WTC11 (cell line): ENCODE measurements around the gene NFIC. TPM values are rescaled to one million over a fixed set of nuclear protein-coding genes. Genes with fewer than 3 reads are reported as not detected.

Experiments
- ARID4B ChIP-seq: sonication (generic); formaldehyde crosslinking; IDR thresholded peaks from 2 replicates; pipeline ENCODE4 v1.8.0; 2023; ENCODE audit warnings: missing genetic modification reagents, mild to moderate bottlenecking, borderline replicate concordance
- ATF6 ChIP-seq: sonication (generic); formaldehyde crosslinking; IDR thresholded peaks from 2 replicates; pipeline ENCODE4 v1.8.1; 2023; ENCODE audit warnings: mild to moderate bottlenecking, missing genetic modification reagents
- CBFB ChIP-seq: sonication (generic); formaldehyde crosslinking; IDR thresholded peaks from 2 replicates; pipeline ENCODE4 v1.8.1; 2022; ENCODE audit warnings: mild to moderate bottlenecking, low read depth, missing genetic modification reagents
- E2F1 ChIP-seq: sonication (generic); formaldehyde crosslinking; IDR thresholded peaks from 2 replicates; pipeline ENCODE4 v1.8.0; 2022; ENCODE audit warnings: mild to moderate bottlenecking, missing genetic modification reagents
- E2F5 ChIP-seq: sonication (generic); formaldehyde crosslinking; IDR thresholded peaks from 2 replicates; pipeline ENCODE4 v1.8.1; 2022; ENCODE audit warnings: mild to moderate bottlenecking, moderate library complexity, missing genetic modification reagents
- EMX1 ChIP-seq: fragments of 250-450 bp; sonication (Bioruptor Pico); IDR thresholded peaks from 2 replicates; pipeline ENCODE4 v1.8.0; 2021; ENCODE audit warnings: mild to moderate bottlenecking
- ESRRA ChIP-seq: sonication (generic); formaldehyde crosslinking; IDR thresholded peaks from 2 replicates; pipeline ENCODE4 v1.8.1; 2022; ENCODE audit warnings: mild to moderate bottlenecking, missing genetic modification reagents, borderline replicate concordance
- ETV6 ChIP-seq: sonication (generic); formaldehyde crosslinking; IDR thresholded peaks from 2 replicates; pipeline ENCODE4 v1.8.1; 2022; ENCODE audit warnings: mild to moderate bottlenecking, missing genetic modification reagents
- FOXK1 ChIP-seq: sonication (generic); formaldehyde crosslinking; IDR thresholded peaks from 2 replicates; pipeline ENCODE4 v1.8.0; 2022; ENCODE audit warnings: mild to moderate bottlenecking, moderate library complexity, missing genetic modification reagents
- FOXP1 ChIP-seq: sonication (generic); formaldehyde crosslinking; IDR thresholded peaks from 2 replicates; pipeline ENCODE4 v1.8.0; 2022; ENCODE audit warnings: missing genetic modification reagents, mild to moderate bottlenecking, moderate library complexity, borderline replicate concordance
- GABPB1 ChIP-seq: sonication (generic); formaldehyde crosslinking; IDR thresholded peaks from 2 replicates; pipeline ENCODE4 v1.8.1; 2023; ENCODE audit warnings: mild to moderate bottlenecking, missing genetic modification reagents
- MYBL2 ChIP-seq: sonication (generic); formaldehyde crosslinking; IDR thresholded peaks from 2 replicates; pipeline ENCODE4 v1.8.1; 2023; ENCODE audit warnings: mild to moderate bottlenecking, moderate library complexity, missing genetic modification reagents
- PRRX2 ChIP-seq: fragments of 250-450 bp; sonication (Bioruptor Pico); IDR thresholded peaks from 2 replicates; pipeline ENCODE4 v1.8.0; 2021; ENCODE audit warnings: mild to moderate bottlenecking
- RELA ChIP-seq: sonication (generic); formaldehyde crosslinking; IDR thresholded peaks from 2 replicates; pipeline ENCODE4 v1.8.1; 2022; ENCODE audit warnings: missing genetic modification reagents, mild to moderate bottlenecking, borderline replicate concordance
- SMAD3 ChIP-seq: sonication (generic); formaldehyde crosslinking; IDR thresholded peaks from 2 replicates; pipeline ENCODE4 v1.8.0; 2022; ENCODE audit warnings: missing genetic modification reagents, mild to moderate bottlenecking, borderline replicate concordance
- TCF7 ChIP-seq: sonication (generic); formaldehyde crosslinking; IDR thresholded peaks from 2 replicates; pipeline ENCODE4 v1.8.0; 2022; ENCODE audit warnings: mild to moderate bottlenecking, low read depth, missing genetic modification reagents, moderate library complexity
- TEAD1 ChIP-seq: sonication (generic); formaldehyde crosslinking; IDR thresholded peaks from 2 replicates; pipeline ENCODE4 v1.8.0; 2022; ENCODE audit warnings: mild to moderate bottlenecking, missing genetic modification reagents
- TEAD4 ChIP-seq: sonication (generic); formaldehyde crosslinking; IDR thresholded peaks from 2 replicates; pipeline ENCODE4 v1.8.0; 2022; ENCODE audit warnings: mild to moderate bottlenecking, missing genetic modification reagents
- USF2 ChIP-seq: sonication (generic); formaldehyde crosslinking; IDR thresholded peaks from 2 replicates; pipeline ENCODE4 v1.8.1; 2023; ENCODE audit warnings: mild to moderate bottlenecking, missing genetic modification reagents, moderate library complexity
- ZNF121 ChIP-seq: sonication (generic); formaldehyde crosslinking; IDR thresholded peaks from 2 replicates; pipeline ENCODE4 v1.8.0; 2023; ENCODE audit warnings: missing genetic modification reagents
- ZNF138 ChIP-seq: sonication (generic); formaldehyde crosslinking; conservative IDR thresholded peaks from 2 replicates; pipeline ENCODE4 v1.8.1; 2022; ENCODE audit warnings: mild to moderate bottlenecking, moderate library complexity, missing genetic modification reagents
- ZNF263 ChIP-seq: sonication (generic); formaldehyde crosslinking; IDR thresholded peaks from 2 replicates; pipeline ENCODE4 v1.8.1; 2022; ENCODE audit warnings: low read depth, mild to moderate bottlenecking, moderate library complexity, missing genetic modification reagents
- ZNF281 ChIP-seq: sonication (generic); formaldehyde crosslinking; IDR thresholded peaks from 2 replicates; pipeline ENCODE4 v1.8.0; 2023; ENCODE audit warnings: mild to moderate bottlenecking, missing genetic modification reagents
- ZNF396 ChIP-seq: fragments of 250-450 bp; sonication (Bioruptor Pico); IDR thresholded peaks from 2 replicates; pipeline ENCODE4 v1.8.0; 2021; ENCODE audit warnings: mild to moderate bottlenecking, moderate library complexity, borderline replicate concordance
- total RNA-seq: library from RNA; stranded (reverse); gene quantifications from 3 replicates; pipeline ENCODE4 v1.2.3, GENCODE V29; 2021

NFIC gene
- total RNA-seq, 1 experiment from 2014 or later: 3.5 TPM

GRCh38 chr19:3434630-3435553 is 68.5 kb downstream of the NFIC start (continued):
- TF ChIP-seq EMX1 (0 out of 2 replicates have a peak, but pooled peaks have one; percentile 59), E2F5 (CRISPR knock-in tag) (peak; percentile 80; the same call in 1 of the 2 replicates), FOXK1 (CRISPR knock-in tag) (peak; percentile 71), ARID4B (CRISPR knock-in tag) (no peak), ESRRA (CRISPR knock-in tag) (no peak), GABPB1 (CRISPR knock-in tag) (peak; percentile 88), SMAD3 (0 out of 2 replicates have a peak, but pooled peaks have one; percentile 14), ZNF396 (CRISPR knock-in tag) (no peak), TCF7 (CRISPR knock-in tag) (no peak), RELA (CRISPR knock-in tag) (no peak), ZNF121 (CRISPR knock-in tag) (no peak), ATF6 (no peak), ETV6 (CRISPR knock-in tag) (peak; percentile 68), ZNF281 (CRISPR knock-in tag) (no peak), E2F1 (CRISPR knock-in tag) (no peak), MYBL2 (CRISPR knock-in tag) (peak; percentile 50; the same call in 1 of the 2 replicates), ZNF263 (no peak), CBFB (CRISPR knock-in tag) (no peak), TEAD4 (CRISPR knock-in tag) (no peak), FOXP1 (no peak), PRRX2 (CRISPR knock-in tag) (0 out of 2 replicates have a peak, but pooled peaks have one; percentile 53), USF2 (no peak), TEAD1 (0 out of 2 replicates have a peak, but pooled peaks have one; percentile 46), ZNF138 (CRISPR knock-in tag) (no peak)
